ENCODE results near the gene C16orf87.

Gene C16orf87

GRCh38 chr16:46862555-46863447 lies 31.8 kb upstream of the C16orf87 start:
- no peak for DNase-seq (ENCODE audit: low read depth)
- TF ChIP-seq CTCF (IDR thresholded peaks at IDR 0.05; ENCODE audit: insufficient read depth, low read depth, low read length, missing control alignments) = no peak

GRCh38 chr16:46859719-46860152 lies 28.8 kb upstream of the C16orf87 start:
- no peak overlapping the region for H3K4me3 ChIP-seq (ENCODE audit: low read length)
- peak; percentile 93 for DNase-seq (ENCODE audit: low read depth)
- TF ChIP-seq CTCF (IDR thresholded peaks at IDR 0.05; ENCODE audit: insufficient read depth, low read depth, low read length, missing control alignments) = no peak

More at GRCh38 chr16:46862555-46863447, 31.8 kb upstream of the C16orf87 start:
- H3K4me3 ChIP-seq (ENCODE audit: low read length) = no peak overlapping the region

GRCh38 chr16:46858151-46858550 lies 27.2 kb upstream of the C16orf87 start:
- H3K4me3 ChIP-seq (ENCODE audit: low read length) = no peak overlapping the region
- no peak for DNase-seq (ENCODE audit: low read depth)
- no peak for TF ChIP-seq CTCF (IDR thresholded peaks at IDR 0.05; ENCODE audit: insufficient read depth, low read depth, low read length, missing control alignments)

GRCh38 chr16:46857368-46857945 lies 26.5 kb upstream of the C16orf87 start:
- peak; percentile 57 for DNase-seq (ENCODE audit: low read depth)

GRCh38 chr16:46855389-46855788 lies 24.4 kb upstream of the C16orf87 start:
- H3K4me3 ChIP-seq (ENCODE audit: low read length) = no peak overlapping the region
- TF ChIP-seq CTCF (IDR thresholded peaks at IDR 0.05; ENCODE audit: insufficient read depth, low read depth, low read length, missing control alignments) = no peak
- DNase-seq (ENCODE audit: low read depth) = no peak

More at GRCh38 chr16:46857368-46857945, 26.5 kb upstream of the C16orf87 start:
- no peak overlapping the region for H3K4me3 ChIP-seq (ENCODE audit: low read length)
- peak; percentile 42 for TF ChIP-seq CTCF (IDR thresholded peaks at IDR 0.05; ENCODE audit: insufficient read depth, low read depth, low read length, missing control alignments)

- DNase-seq (ENCODE audit: low read depth) = no peak
- TF ChIP-seq CTCF (IDR thresholded peaks at IDR 0.05; ENCODE audit: insufficient read depth, low read depth, low read length, missing control alignments) = no peak
- H3K4me3 ChIP-seq (ENCODE audit: low read length) = no peak overlapping the region
Observed at GRCh38 chr16:46854846-46855245, 23.9 kb upstream of the C16orf87 start.

Measured in epithelial cell of esophagus (primary cell).